Activated CD4-positive, CD25-positive, alpha-beta regulatory T cell (primary cell): ENCODE measurements around the gene NAB1.
"Not testable (repeated sequence)": the region's sequence is repeated elsewhere in the genome, so short reads cannot be mapped to it uniquely, and the experiment has no call there.

Experiments used
- DNase-seq, 4 experiments: peaks; one replicate each; lab custom pipeline; 2025; lab: John Stamatoyannopoulos, UW

Gene NAB1

DNA sequence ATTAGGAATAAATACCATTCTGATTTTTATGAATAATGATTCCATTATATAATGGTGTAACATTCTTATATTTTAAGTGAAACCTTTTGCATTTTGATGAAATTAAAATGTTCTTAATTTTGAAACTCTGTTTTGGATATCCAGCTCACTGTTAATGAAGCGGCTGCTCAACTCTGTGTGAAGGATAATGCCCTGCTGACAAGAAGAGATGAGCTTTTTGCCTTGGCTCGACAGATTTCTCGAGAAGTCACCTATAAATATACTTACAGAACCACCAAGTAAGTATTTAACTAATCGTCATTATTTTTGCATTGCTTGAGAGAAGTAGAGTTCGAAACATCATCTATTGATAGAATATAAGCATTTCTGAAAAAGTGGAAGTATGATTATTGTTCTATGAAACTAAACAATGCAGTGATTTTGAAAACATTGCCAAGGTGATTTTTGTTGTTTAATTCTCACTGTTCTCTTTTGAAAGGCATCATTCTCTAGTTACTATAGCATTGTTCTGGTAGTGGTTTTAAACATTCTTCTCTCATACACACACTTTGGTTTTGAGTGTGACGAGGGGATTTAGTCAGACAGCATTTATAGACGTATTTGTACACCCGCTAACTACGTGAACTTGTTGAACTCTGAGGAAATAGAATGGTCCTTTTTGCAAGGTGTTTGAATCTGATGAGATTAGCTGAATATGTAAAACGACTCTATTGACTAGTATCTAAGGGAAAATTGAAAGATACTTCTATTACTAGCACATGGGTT, 21.5 kb downstream of the NAB1 start:
- no peak for DNase-seq

DNA sequence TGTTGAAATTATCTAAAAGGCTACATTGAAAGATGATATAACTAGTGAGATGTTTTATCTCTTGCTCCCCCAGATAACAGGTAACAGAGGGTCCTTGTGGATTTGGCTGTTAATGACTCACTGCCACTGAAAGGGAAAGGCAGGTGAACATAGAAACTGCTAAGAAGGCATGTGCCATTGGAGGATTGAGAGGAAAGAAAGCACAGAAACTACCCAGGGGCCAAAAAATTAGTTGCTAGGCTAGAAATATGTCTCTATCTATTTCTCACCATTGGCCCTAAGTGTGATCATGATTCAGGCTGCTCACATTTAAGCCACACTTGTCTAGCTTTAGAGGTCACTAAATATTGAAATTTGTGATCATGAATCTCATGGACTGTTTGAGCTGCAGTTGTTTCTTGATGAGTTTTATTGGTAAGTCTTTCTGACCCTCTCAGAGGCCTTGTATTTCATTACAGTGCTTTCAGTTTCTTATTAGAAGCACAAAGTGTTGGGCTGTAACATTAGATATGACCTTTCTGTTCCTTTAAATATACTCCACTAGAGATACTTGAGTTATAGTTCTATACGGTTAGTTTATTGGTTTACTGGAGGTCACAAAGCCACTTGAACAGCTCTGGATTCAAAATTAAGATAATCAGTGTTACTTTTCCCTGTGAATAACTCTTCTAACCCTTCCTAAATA, 26.2 kb downstream of the NAB1 start:
- DNase-seq = no peak

- no peak for DNase-seq
Observed at GRCh38 chr2:190677255-190677654, 28.4 kb downstream of the NAB1 start.

- DNase-seq = no peak
Observed at GRCh38 chr2:190678444-190679162, 29.7 kb downstream of the NAB1 start.

GRCh38 chr2:190679391-190679790, 30.5 kb downstream of the NAB1 start:
- no peak for DNase-seq

DNA sequence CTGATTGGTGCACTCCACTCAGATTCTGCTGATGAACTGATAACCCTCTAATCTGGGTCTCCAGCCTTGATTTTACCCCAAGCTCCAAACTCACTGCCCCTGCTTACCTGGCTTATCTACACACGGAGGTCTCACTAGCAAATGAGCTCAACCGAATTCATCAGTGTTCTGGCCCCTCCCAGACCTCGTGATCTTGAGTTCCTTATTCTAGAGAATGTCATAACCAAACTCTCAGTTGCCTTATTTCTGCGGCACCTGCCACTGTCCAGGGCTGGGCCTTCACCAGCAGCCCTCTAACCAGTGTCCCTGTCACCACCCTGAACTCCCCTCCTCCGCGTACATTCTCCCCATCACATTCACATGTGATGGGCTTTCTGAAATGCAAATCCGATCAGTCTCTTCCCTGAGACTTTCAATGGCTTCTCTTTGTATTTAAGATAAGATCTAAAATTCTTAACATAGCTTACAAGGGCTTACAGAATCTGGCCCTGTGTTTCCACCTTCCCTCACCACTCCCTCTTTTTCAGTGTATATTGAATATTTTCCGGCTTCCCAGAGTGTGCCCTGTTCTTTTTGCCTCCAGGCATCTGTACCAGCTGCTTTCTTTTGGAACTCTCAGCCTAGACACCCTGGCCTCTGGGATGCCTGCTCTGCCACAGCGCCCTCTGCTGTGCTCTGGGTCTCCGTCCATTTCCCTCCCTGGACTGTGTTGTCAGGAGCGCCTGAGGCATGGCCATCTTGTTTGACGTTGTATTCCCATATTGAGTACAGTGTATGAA, 31.1 kb downstream of the NAB1 start:
- DNase-seq = peak in 3 of 4 experiments; percentile 3 to 8 (median 7)

DNA sequence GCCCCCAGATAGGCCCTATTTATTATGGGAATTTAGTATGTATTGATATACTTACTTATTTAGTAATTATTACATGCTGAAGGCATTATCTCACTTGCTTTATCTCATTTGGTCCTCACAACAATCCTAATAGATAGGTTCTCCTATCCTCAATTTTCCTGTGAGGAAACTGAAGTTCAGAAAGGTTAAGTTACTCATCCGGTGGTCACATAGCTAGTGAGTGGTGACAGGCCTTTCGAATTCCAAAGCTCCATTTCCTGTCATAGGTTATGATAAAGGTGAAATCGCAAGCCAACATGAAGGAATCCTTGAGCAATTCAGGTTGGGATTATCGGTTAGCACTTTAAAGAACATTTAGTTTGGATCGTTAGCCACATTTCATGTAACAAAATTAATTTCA, 33.3 kb downstream of the NAB1 start:
- no peak for DNase-seq

- DNase-seq = no peak
Observed at GRCh38 chr2:190683802-190684201, 34.9 kb downstream of the NAB1 start.

- DNase-seq = no peak
Observed at GRCh38 chr2:190684931-190685330, 36.0 kb downstream of the NAB1 start.

DNA sequence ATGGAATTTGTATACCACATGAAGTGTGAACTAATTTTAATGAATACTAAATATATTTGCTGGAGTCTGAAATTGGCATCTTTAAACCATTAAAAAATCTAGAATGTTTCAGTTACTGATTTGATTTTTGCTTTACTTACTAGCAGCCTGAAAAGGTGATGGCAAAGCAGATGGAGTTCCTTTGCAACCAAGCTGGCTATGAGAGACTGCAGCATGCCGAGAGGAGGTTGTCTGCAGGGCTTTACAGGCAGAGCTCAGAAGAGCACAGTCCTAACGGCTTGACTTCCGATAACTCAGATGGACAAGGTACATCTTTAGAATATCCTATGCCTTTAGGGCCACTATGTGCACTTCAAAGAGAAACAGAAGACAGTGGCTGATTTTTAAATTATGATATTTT, 36.5 kb downstream of the NAB1 start:
- no peak for DNase-seq

- no peak for DNase-seq
Observed at GRCh38 chr2:190693533-190694232, 44.8 kb downstream of the NAB1 start.

DNA sequence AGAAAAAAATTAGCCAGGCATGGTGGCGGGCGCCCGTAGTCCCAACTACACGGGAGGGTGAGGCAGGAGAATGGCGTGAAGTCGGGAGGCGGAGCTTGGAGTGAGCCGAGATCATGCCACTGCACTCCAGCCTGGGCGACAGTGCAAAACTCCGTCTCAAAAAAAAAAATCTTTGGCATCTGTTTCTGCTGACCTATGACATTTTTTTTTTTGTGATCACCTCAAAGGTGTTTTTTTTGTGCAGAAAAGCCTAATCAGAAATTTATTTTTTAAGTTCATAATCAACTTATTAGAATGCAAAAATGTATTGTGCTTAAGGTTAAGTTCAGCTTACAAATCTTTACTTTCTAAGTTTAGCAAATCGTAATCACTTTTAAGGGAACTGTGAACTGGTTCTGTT, 45.6 kb downstream of the NAB1 start:
- DNase-seq = no peak

DNA sequence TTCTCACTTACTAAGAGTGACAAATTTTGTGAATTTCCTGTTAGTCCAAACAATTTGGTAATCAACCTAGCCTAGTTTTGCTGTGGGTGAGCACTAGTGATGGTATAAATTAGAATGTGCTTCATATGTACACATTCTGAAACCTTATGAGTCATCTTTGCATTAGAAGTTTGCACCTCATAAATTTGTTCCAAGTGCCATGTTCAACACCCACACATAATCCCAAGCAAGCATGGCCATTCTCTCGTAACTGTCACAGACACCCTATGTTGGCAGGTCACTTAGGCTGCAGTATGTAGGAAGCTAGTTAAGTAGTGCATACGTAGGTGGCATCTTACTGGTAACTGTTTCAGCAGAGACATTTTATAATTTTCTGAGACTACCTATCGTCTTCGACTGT, 46.9 kb downstream of the NAB1 start:
- no peak for DNase-seq

DNA sequence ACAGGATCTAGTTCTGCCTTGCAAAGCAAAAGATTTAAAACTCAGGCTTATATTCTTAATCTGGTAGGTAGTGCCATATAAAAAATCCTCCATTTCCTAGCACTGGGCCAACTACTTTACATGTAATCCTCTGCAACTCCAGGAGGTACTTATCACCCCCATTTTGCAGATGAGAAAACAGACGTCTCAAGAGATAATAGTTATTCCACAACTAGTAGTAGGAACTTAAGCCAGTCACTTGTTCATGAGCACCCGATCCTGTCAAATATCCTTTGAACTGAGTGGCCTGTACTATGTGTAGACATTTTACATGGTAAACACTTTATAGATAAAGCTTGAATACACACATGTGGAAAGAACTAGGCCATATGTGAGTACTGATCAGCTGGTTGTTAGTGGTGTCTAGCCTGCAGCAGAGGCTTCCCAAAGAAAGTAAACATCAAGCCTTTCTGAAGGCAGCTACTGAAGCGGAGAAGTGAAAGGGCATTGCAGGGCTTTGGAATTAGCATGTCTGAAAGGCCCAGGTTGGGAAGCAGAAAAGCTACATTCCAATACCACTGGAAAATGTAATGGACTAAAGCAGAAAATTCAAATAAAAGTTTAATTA, 48.0 kb downstream of the NAB1 start:
- no peak for DNase-seq

- DNase-seq = no peak
Observed at GRCh38 chr2:190697421-190697820, 48.5 kb downstream of the NAB1 start.

GRCh38 chr2:190698895-190699294, 50.0 kb downstream of the NAB1 start:
- no peak for DNase-seq

DNA sequence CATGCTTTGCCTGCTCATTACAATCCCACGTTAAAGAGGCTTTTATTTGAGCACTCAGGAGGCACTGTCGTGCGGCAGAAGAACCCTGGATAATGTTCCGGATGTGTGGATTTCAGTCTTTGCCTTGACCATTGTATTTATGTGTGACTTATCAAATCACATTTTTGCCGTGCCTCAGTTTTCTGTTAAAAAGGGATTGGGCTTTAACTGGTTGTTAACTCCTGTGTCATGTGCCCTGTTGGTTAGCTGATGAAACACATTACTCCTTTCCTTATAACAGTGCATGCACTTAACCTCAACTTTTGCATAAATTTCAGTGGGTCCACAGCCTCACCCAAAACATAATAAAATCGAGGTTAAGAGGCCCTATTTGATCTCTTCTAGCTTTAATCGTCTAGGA, 52.7 kb downstream of the NAB1 start:
- DNase-seq = no peak

- DNase-seq = no peak
Observed at GRCh38 chr2:190705280-190705679, 56.4 kb downstream of the NAB1 start.

GRCh38 chr2:190707726-190708125, 58.8 kb downstream of the NAB1 start:
- no peak for DNase-seq

DNA sequence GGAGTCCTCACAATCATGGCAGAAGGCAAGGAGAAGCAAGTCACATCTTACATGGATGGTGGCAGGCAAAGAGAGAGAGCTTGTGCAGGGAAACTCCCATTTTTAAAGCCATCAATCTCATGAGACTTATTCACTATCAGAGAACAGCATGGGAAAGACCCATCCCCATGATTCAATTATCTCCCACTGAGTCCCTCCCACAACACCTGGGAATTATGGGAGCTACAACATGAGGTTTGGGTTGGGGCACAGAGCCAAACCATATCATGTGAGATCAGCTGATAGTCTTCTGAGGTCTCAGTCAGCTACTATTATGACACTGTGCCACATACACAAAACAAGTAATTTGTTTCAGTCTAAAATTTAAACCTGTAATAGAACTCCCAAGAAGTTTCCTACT, 59.8 kb downstream of the NAB1 start:
- DNase-seq = not testable (repeated sequence)

GRCh38 chr2:190711069-190711468, 62.2 kb downstream of the NAB1 start:
- DNase-seq = no peak
